Measurements from ENCODE around the gene CAPRIN1.

- peak in 2 of 3 experiments; percentile 25 to 27; a peak in 2 of 6 replicates for TF ChIP-seq CTCF (IDR thresholded peaks at IDR 0.05 in 2 of 3, conservative IDR thresholded peaks at IDR 0.05 in 1 of 3; ENCODE audit: control insufficient read depth in 2 of 3, extremely low read depth in 1 of 3, insufficient read depth in 1 of 3, low read depth in 3 of 3, low read length in 3 of 3)
- TF ChIP-seq POLR2A (IDR thresholded peaks at IDR 0.05; ENCODE audit: low read depth, low read length): no peak
- TF ChIP-seq SUZ12 (IDR thresholded peaks at IDR 0.05; ENCODE audit: unreplicated experiment): no peak
- TF ChIP-seq REST (IDR thresholded peaks at IDR 0.05; ENCODE audit: low read depth, low read length): no peak
- TF ChIP-seq, protein P1, sequence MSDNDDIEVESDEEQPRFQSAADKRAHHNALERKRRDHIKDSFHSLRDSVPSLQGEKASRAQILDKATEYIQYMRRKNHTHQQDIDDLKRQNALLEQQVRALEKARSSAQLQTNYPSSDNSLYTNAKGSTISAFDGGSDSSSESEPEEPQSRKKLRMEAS (IDR thresholded peaks at IDR 0.05; ENCODE audit: low read depth, low read length): no peak
- TF ChIP-seq MEF2B (IDR thresholded peaks at IDR 0.05; ENCODE audit: partially characterized antibody, poor library complexity, severe bottlenecking): no peak
- TF ChIP-seq, protein P2, sequence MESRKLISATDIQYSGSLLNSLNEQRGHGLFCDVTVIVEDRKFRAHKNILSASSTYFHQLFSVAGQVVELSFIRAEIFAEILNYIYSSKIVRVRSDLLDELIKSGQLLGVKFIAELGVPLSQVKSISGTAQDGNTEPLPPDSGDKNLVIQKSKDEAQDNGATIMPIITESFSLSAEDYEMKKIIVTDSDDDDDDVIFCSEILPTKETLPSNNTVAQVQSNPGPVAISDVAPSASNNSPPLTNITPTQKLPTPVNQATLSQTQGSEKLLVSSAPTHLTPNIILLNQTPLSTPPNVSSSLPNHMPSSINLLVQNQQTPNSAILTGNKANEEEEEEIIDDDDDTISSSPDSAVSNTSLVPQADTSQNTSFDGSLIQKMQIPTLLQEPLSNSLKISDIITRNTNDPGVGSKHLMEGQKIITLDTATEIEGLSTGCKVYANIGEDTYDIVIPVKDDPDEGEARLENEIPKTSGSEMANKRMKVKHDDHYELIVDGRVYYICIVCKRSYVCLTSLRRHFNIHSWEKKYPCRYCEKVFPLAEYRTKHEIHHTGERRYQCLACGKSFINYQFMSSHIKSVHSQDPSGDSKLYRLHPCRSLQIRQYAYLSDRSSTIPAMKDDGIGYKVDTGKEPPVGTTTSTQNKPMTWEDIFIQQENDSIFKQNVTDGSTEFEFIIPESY (IDR thresholded peaks at IDR 0.05): no peak
- no peak for TF ChIP-seq RFX5 (IDR thresholded peaks at IDR 0.05; ENCODE audit: low read depth, low read length)
- no peak for TF ChIP-seq ZNF274 (IDR thresholded peaks at IDR 0.05; ENCODE audit: insufficient read depth, insufficient read length)
- no peak for TF ChIP-seq CBX3 (IDR thresholded peaks at IDR 0.05; ENCODE audit: borderline replicate concordance, low read depth)
- no peak for TF ChIP-seq KDM1A (IDR thresholded peaks at IDR 0.05; ENCODE audit: borderline replicate concordance)
Measured at GRCh38 chr11:34149786-34150185, 98.3 kb downstream of the CAPRIN1 start.

All from GM12878 (cell line).